ENCODE measurements around the gene CASK.

CASK gene

GRCh38 chrX:41692162-41692749 is 231.1 kb downstream of the CASK start:
- H3K18ac ChIP-seq (ENCODE audit: low read length) = no peak overlapping the region
- H3K27ac ChIP-seq (ENCODE audit: low read depth, low read length) = no peak overlapping the region
- H3K4ac ChIP-seq (ENCODE audit: low read depth, low read length) = no peak overlapping the region
- H3K23ac ChIP-seq (ENCODE audit: low read length) = no peak overlapping the region
- H3K36me3 ChIP-seq (ENCODE audit: control insufficient read depth, insufficient read depth, low read length) = no peaks in the 10 kb centered on the region
- H3K27me3 ChIP-seq (ENCODE audit: insufficient read depth, low read length, poor library complexity) = no peaks in the 10 kb centered on the region
- no peak overlapping the region for H2AK5ac ChIP-seq (ENCODE audit: low read length)
- H3K56ac ChIP-seq (ENCODE audit: low read length) = no peak overlapping the region
- no peaks in the 10 kb centered on the region for H3K4me1 ChIP-seq (ENCODE audit: control insufficient read depth, low read depth, low read length)
- no peaks in the 10 kb centered on the region for H3K79me2 ChIP-seq (ENCODE audit: control insufficient read depth, insufficient read depth, low read length)
- H3K4me2 ChIP-seq (ENCODE audit: low read length) = no peak overlapping the region
- H3K4me3 ChIP-seq (ENCODE audit: low read length) = no peak overlapping the region
- no peaks in the 10 kb centered on the region for H3K79me1 ChIP-seq (ENCODE audit: low read length)
- H4K8ac ChIP-seq (ENCODE audit: low read depth, low read length) = no peak overlapping the region
- no peak overlapping the region for H3K9ac ChIP-seq (ENCODE audit: low read length)
- no peak overlapping the region for H2BK15ac ChIP-seq (replicated peaks; ENCODE audit: low read depth)
- H4K5ac ChIP-seq (ENCODE audit: low read length) = no peak overlapping the region
- H2BK120ac ChIP-seq (ENCODE audit: low read depth, low read length) = no peak overlapping the region
- no peak overlapping the region for H2BK5ac ChIP-seq (ENCODE audit: low read length)
- no peak for DNase-seq
- no CpG with 5 or more reads among the region's 1 CpG for WGBS (ENCODE audit: extremely low coverage, insufficient coverage, low lambda C conversion rate)

- H3K18ac ChIP-seq (ENCODE audit: low read length) = no peak overlapping the region
- H3K79me2 ChIP-seq (ENCODE audit: control insufficient read depth, insufficient read depth, low read length) = no peaks in the 10 kb centered on the region
- no peak overlapping the region for H4K8ac ChIP-seq (ENCODE audit: low read depth, low read length)
- no peaks in the 10 kb centered on the region for H3K79me1 ChIP-seq (ENCODE audit: low read length)
- H3K4ac ChIP-seq (ENCODE audit: low read depth, low read length) = no peak overlapping the region
- no peak overlapping the region for H3K56ac ChIP-seq (ENCODE audit: low read length)
- H2BK5ac ChIP-seq (ENCODE audit: low read length) = no peak overlapping the region
- no peak overlapping the region for H3K27ac ChIP-seq (ENCODE audit: low read depth, low read length)
- H3K36me3 ChIP-seq (ENCODE audit: control insufficient read depth, insufficient read depth, low read length) = no peaks in the 10 kb centered on the region
- no peak for DNase-seq
- H3K4me2 ChIP-seq (ENCODE audit: low read length) = no peak overlapping the region
- H2BK15ac ChIP-seq (replicated peaks; ENCODE audit: low read depth) = no peak overlapping the region
- H3K27me3 ChIP-seq (ENCODE audit: insufficient read depth, low read length, poor library complexity) = no peaks in the 10 kb centered on the region
- no peaks in the 10 kb centered on the region for H3K4me1 ChIP-seq (ENCODE audit: control insufficient read depth, low read depth, low read length)
- no peak overlapping the region for H2AK5ac ChIP-seq (ENCODE audit: low read length)
- WGBS (ENCODE audit: extremely low coverage, insufficient coverage, low lambda C conversion rate) = no CpG with 5 or more reads among the region's 3 CpGs
- H3K23ac ChIP-seq (ENCODE audit: low read length) = no peak overlapping the region
- no peak overlapping the region for H3K4me3 ChIP-seq (ENCODE audit: low read length)
- H4K5ac ChIP-seq (ENCODE audit: low read length) = no peak overlapping the region
- H3K9ac ChIP-seq (ENCODE audit: low read length) = no peak overlapping the region
- H2BK120ac ChIP-seq (ENCODE audit: low read depth, low read length) = no peak overlapping the region
Observed at GRCh38 chrX:41689711-41690110, 233.6 kb downstream of the CASK start.

GRCh38 chrX:41688835-41689234 is 234.5 kb downstream of the CASK start, which contains the start of gene GPR34:
Gene GPR34 (plus strand): TSS chrX:41688973. CDS start chrX:41695634, 6,661 bp downstream.
- Histone ChIP-seq H3K4me2 (ENCODE audit: low read length) (no peak within 1 kb of the TSS), H2BK5ac (ENCODE audit: low read length) (no peak within 1 kb of the TSS), H2BK120ac (ENCODE audit: low read depth, low read length) (no peak within 1 kb of the TSS), H3K36me3 (ENCODE audit: control insufficient read depth, insufficient read depth, low read length) (no peaks in the 10 kb centered on the region), H2BK15ac (replicated peaks; ENCODE audit: low read depth) (no peak within 1 kb of the TSS), H3K4me1 (ENCODE audit: control insufficient read depth, low read depth, low read length) (no peaks in the 10 kb centered on the region), H2AK5ac (ENCODE audit: low read length) (no peak within 1 kb of the TSS), H3K27ac (ENCODE audit: low read depth, low read length) (no peak within 1 kb of the TSS), H3K79me2 (ENCODE audit: control insufficient read depth, insufficient read depth, low read length) (no peaks in the 10 kb centered on the region), H3K27me3 (ENCODE audit: insufficient read depth, low read length, poor library complexity) (no peaks in the 10 kb centered on the region), H3K79me1 (ENCODE audit: low read length) (no peaks in the 10 kb centered on the region), H4K5ac (ENCODE audit: low read length) (no peak within 1 kb of the TSS), H3K4me3 (ENCODE audit: low read length) (no peak within 1 kb of the TSS), H4K8ac (ENCODE audit: low read depth, low read length) (no peak within 1 kb of the TSS), H3K4ac (ENCODE audit: low read depth, low read length) (no peak within 1 kb of the TSS), H3K18ac (ENCODE audit: low read length) (no peak within 1 kb of the TSS), H3K23ac (ENCODE audit: low read length) (no peak within 1 kb of the TSS), H3K56ac (ENCODE audit: low read length) (no peak within 1 kb of the TSS), H3K9ac (ENCODE audit: low read length) (no peak within 1 kb of the TSS)
- no peak for DNase-seq
- no CpG with 5 or more reads among the region's 8 CpGs for WGBS (ENCODE audit: extremely low coverage, insufficient coverage, low lambda C conversion rate)

DNA sequence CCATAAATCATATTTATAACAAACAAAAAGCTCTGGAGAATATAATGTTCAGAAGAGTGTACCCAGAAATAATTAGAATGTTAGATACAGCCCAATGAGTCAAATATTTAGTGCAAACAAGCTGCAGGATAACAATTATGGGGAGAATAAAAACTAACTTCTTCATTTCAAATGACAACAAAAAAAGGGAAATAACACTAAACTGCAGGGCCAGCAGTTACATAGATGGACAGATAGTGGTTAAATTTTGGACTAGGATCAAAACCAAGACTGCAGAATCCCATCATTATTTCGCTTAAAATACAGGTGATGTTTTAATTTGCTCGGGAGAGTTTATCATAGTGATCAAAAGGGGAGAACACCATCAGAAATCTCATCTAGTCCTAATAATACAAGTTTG is 235.2 kb downstream of the CASK start:
- WGBS (ENCODE audit: extremely low coverage, insufficient coverage, low lambda C conversion rate) = no CpG with 5 or more reads among the region's 2 CpGs
- DNase-seq = no peak
- no peak overlapping the region for H2AK5ac ChIP-seq (ENCODE audit: low read length)
- H3K36me3 ChIP-seq (ENCODE audit: control insufficient read depth, insufficient read depth, low read length) = no peaks in the 10 kb centered on the region
- H3K9ac ChIP-seq (ENCODE audit: low read length) = no peak overlapping the region
- H3K18ac ChIP-seq (ENCODE audit: low read length) = no peak overlapping the region
- H3K56ac ChIP-seq (ENCODE audit: low read length) = no peak overlapping the region
- no peak overlapping the region for H3K27ac ChIP-seq (ENCODE audit: low read depth, low read length)
- no peaks in the 10 kb centered on the region for H3K4me1 ChIP-seq (ENCODE audit: control insufficient read depth, low read depth, low read length)
- no peak overlapping the region for H2BK120ac ChIP-seq (ENCODE audit: low read depth, low read length)
- H3K4me3 ChIP-seq (ENCODE audit: low read length) = no peak overlapping the region
- H2BK5ac ChIP-seq (ENCODE audit: low read length) = no peak overlapping the region
- H3K79me1 ChIP-seq (ENCODE audit: low read length) = no peaks in the 10 kb centered on the region
- no peaks in the 10 kb centered on the region for H3K27me3 ChIP-seq (ENCODE audit: insufficient read depth, low read length, poor library complexity)
- no peak overlapping the region for H3K4me2 ChIP-seq (ENCODE audit: low read length)
- no peak overlapping the region for H4K5ac ChIP-seq (ENCODE audit: low read length)
- H3K23ac ChIP-seq (ENCODE audit: low read length) = no peak overlapping the region
- H2BK15ac ChIP-seq (replicated peaks; ENCODE audit: low read depth) = no peak overlapping the region
- no peak overlapping the region for H4K8ac ChIP-seq (ENCODE audit: low read depth, low read length)
- H3K4ac ChIP-seq (ENCODE audit: low read depth, low read length) = no peak overlapping the region
- no peaks in the 10 kb centered on the region for H3K79me2 ChIP-seq (ENCODE audit: control insufficient read depth, insufficient read depth, low read length)

GRCh38 chrX:41686788-41687187 is 236.6 kb downstream of the CASK start:
- H3K79me2 ChIP-seq (ENCODE audit: control insufficient read depth, insufficient read depth, low read length) = no peaks in the 10 kb centered on the region
- H2AK5ac ChIP-seq (ENCODE audit: low read length) = no peak overlapping the region
- H3K36me3 ChIP-seq (ENCODE audit: control insufficient read depth, insufficient read depth, low read length) = no peaks in the 10 kb centered on the region
- no CpG with 5 or more reads among the region's 4 CpGs for WGBS (ENCODE audit: extremely low coverage, insufficient coverage, low lambda C conversion rate)
- H3K4me2 ChIP-seq (ENCODE audit: low read length) = no peak overlapping the region
- H2BK15ac ChIP-seq (replicated peaks; ENCODE audit: low read depth) = no peak overlapping the region
- H3K4me1 ChIP-seq (ENCODE audit: control insufficient read depth, low read depth, low read length) = no peaks in the 10 kb centered on the region
- no peaks in the 10 kb centered on the region for H3K27me3 ChIP-seq (ENCODE audit: insufficient read depth, low read length, poor library complexity)
- H3K79me1 ChIP-seq (ENCODE audit: low read length) = no peaks in the 10 kb centered on the region
- no peak overlapping the region for H2BK120ac ChIP-seq (ENCODE audit: low read depth, low read length)
- DNase-seq = no peak
- no peak overlapping the region for H3K23ac ChIP-seq (ENCODE audit: low read length)
- H3K9ac ChIP-seq (ENCODE audit: low read length) = no peak overlapping the region
- no peak overlapping the region for H2BK5ac ChIP-seq (ENCODE audit: low read length)
- no peak overlapping the region for H4K8ac ChIP-seq (ENCODE audit: low read depth, low read length)
- no peak overlapping the region for H3K4ac ChIP-seq (ENCODE audit: low read depth, low read length)
- no peak overlapping the region for H3K56ac ChIP-seq (ENCODE audit: low read length)
- no peak overlapping the region for H3K18ac ChIP-seq (ENCODE audit: low read length)
- no peak overlapping the region for H3K4me3 ChIP-seq (ENCODE audit: low read length)
- no peak overlapping the region for H3K27ac ChIP-seq (ENCODE audit: low read depth, low read length)
- no peak overlapping the region for H4K5ac ChIP-seq (ENCODE audit: low read length)

DNA sequence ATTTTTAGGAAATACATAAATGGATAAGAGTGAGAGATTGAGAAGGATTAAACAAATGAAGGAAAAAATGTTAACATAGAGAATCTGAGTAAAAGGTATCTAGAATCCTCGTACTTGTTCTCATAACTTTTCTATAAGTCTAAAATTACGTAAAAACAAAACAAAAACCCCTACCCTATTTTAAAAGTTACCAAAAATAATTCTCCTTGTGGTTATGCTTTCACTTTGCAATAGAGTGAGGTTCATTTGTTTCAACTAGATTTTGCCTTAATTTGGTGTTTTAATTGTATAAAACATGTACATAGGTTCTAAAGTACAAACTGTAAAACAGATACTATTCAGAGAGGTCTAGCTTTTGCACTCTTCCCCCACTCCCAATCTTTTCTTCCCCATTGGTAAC is 238.4 kb downstream of the CASK start:
- Histone ChIP-seq H3K18ac (ENCODE audit: low read length) (no peak overlapping the region), H3K4me3 (ENCODE audit: low read length) (no peak overlapping the region), H3K79me1 (ENCODE audit: low read length) (no peaks in the 10 kb centered on the region), H2BK120ac (ENCODE audit: low read depth, low read length) (no peak overlapping the region), H2AK5ac (ENCODE audit: low read length) (no peak overlapping the region), H3K27me3 (ENCODE audit: insufficient read depth, low read length, poor library complexity) (no peaks in the 10 kb centered on the region), H2BK15ac (replicated peaks; ENCODE audit: low read depth) (no peak overlapping the region), H3K4ac (ENCODE audit: low read depth, low read length) (no peak overlapping the region), H4K5ac (ENCODE audit: low read length) (no peak overlapping the region), H4K8ac (ENCODE audit: low read depth, low read length) (no peak overlapping the region), H3K4me1 (ENCODE audit: control insufficient read depth, low read depth, low read length) (no peaks in the 10 kb centered on the region), H3K27ac (ENCODE audit: low read depth, low read length) (no peak overlapping the region), H3K79me2 (ENCODE audit: control insufficient read depth, insufficient read depth, low read length) (no peaks in the 10 kb centered on the region), H3K23ac (ENCODE audit: low read length) (no peak overlapping the region), H3K56ac (ENCODE audit: low read length) (no peak overlapping the region), H3K36me3 (ENCODE audit: control insufficient read depth, insufficient read depth, low read length) (no peaks in the 10 kb centered on the region), H3K4me2 (ENCODE audit: low read length) (no peak overlapping the region), H3K9ac (ENCODE audit: low read length) (no peak overlapping the region), H2BK5ac (ENCODE audit: low read length) (no peak overlapping the region)
- WGBS (ENCODE audit: extremely low coverage, insufficient coverage, low lambda C conversion rate) = no CpG with 5 or more reads among the region's 2 CpGs
- DNase-seq = no peak
